OCI-LY3 (cell line): ENCODE measurements around the gene LRRC14B.

Experiments used
- H2AFZ ChIP-seq: fragments of 200-600, 300-600 bp; shearing (Covaris generic); 2 replicates; pipeline ENCODE4 v1.6.0; 2014; ENCODE audit warnings: antibody characterized with exemption, low read depth, low read length
- H3K27ac ChIP-seq: fragments of 200-600, 300-600 bp; sonication (generic); 2 replicates; pipeline ENCODE4 v1.5.1; 2014; ENCODE audit warnings: mild to moderate bottlenecking, low read length, moderate library complexity, mixed read lengths
- H3K27me3 ChIP-seq: fragments of 200-600, 300-600 bp; sonication (generic); 2 replicates; pipeline ENCODE4 v1.6.1; 2014; ENCODE audit warnings: low read depth, low read length, mixed read lengths
- H3K36me3 ChIP-seq: fragments of 200-600, 300-600 bp; sonication (generic); replicated peaks from 2 replicates; pipeline ENCODE3; 2014; ENCODE audit warnings: low read depth, low read length, mixed read lengths
- H3K4me1 ChIP-seq: fragments of 300-600, 200-600 bp; sonication (generic); 2 replicates; pipeline ENCODE4 v1.6.1; 2014; ENCODE audit warnings: low read length, mixed read lengths
- H3K4me2 ChIP-seq: fragments of 200-600, 300-600 bp; sonication (generic); 2 replicates; pipeline ENCODE4 v1.6.1; 2014; ENCODE audit warnings: low read length, mixed read lengths
- H3K4me3 ChIP-seq: fragments of 300-600, 200-600 bp; sonication (generic); 2 replicates; pipeline ENCODE4 v1.5.1; 2014; ENCODE audit warnings: antibody characterized with exemption, mild to moderate bottlenecking, low read length, moderate library complexity
- H3K79me2 ChIP-seq: fragments of 300-600, 200-600 bp; shearing (Covaris generic); 2 replicates; pipeline ENCODE4 v1.6.1; 2014; ENCODE audit warnings: mild to moderate bottlenecking, low read length, mixed read lengths
- H3K9ac ChIP-seq: fragments of 300-600, 200-600 bp; shearing (Covaris generic); 2 replicates; pipeline ENCODE4 v1.6.0; 2014; ENCODE audit warnings: mild to moderate bottlenecking, low read length, moderate library complexity
- H3K9me3 ChIP-seq: fragments of 200-600, 300-600 bp; shearing (Covaris generic); 2 replicates; pipeline ENCODE4 v1.6.1; 2014; ENCODE audit warnings: low read length, mixed read lengths; ENCODE audit not compliant: insufficient read depth
- H4K20me1 ChIP-seq: fragments of 200-600, 300-600 bp; sonication (generic); 2 replicates; pipeline ENCODE4 v1.6.1; 2016; ENCODE audit warnings: low read length, mixed read lengths; ENCODE audit not compliant: insufficient read depth
- CTCF ChIP-seq: fragments of 200-600, 300-600 bp; sonication (generic); IDR thresholded peaks from 2 replicates; pipeline ENCODE4 v1.5.1; 2014; ENCODE audit warnings: antibody characterized with exemption, low read length, low read depth
- EZH2phosphoT487 ChIP-seq: fragments of 200-600 bp; shearing (Covaris generic); IDR thresholded peaks from 2 replicates; pipeline ENCODE4 v1.6.1; 2018; ENCODE audit warnings: antibody characterized with exemption, mixed run types, low read depth

The LRRC14B gene

GRCh38 chr5:200985-201384, 9.7 kb downstream of the LRRC14B start:
- Histone ChIP-seq H3K4me2 (no peak overlapping the region), H3K27ac (no peak overlapping the region), H3K4me1 (no peaks in the 10 kb centered on the region)

DNA sequence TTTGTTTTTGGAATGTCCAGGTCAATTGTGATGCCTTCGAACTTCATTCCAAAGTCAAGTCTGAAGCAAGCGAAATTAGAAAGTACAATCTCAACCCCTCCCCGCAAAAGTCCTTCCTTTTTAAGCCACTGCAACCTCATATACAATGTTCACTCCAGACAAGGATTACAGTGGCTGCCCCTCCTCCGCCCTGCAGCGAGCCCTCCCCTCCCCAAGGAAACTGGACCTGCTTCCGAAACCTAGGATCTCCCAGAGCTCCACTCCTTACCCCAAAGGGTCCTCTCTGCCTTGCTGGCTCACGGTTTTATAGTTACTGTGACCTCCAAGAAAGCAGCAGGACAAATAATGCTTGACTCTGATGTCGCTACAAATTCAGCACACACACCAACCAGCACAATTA, 10.4 kb downstream of the LRRC14B start:
- no peak overlapping the region for H2AFZ ChIP-seq
- no peak overlapping the region for H3K4me3 ChIP-seq
- no peaks in the 10 kb centered on the region for H3K79me2 ChIP-seq
- H3K9ac ChIP-seq: no peak overlapping the region
- no peak overlapping the region for H3K4me2 ChIP-seq
- TF ChIP-seq EZH2phosphoT487 (no peak), CTCF (no peak)
- H3K27ac ChIP-seq: no peak overlapping the region
- H4K20me1 ChIP-seq: no peaks in the 10 kb centered on the region
- H3K36me3 ChIP-seq: peaks cover 2% of the 10 kb centered on the region
- H3K4me1 ChIP-seq: no peaks in the 10 kb centered on the region
- H3K9me3 ChIP-seq: no peaks in the 10 kb centered on the region
- no peaks in the 10 kb centered on the region for H3K27me3 ChIP-seq

More at GRCh38 chr5:200985-201384, 9.7 kb downstream of the LRRC14B start:
- Histone ChIP-seq H3K79me2 (no peaks in the 10 kb centered on the region), H3K36me3 (peaks cover 2% of the 10 kb centered on the region), H3K4me3 (no peak overlapping the region), H4K20me1 (no peaks in the 10 kb centered on the region), H3K27me3 (no peaks in the 10 kb centered on the region), H3K9me3 (no peaks in the 10 kb centered on the region), H3K9ac (no peak overlapping the region), H2AFZ (no peak overlapping the region)
- TF ChIP-seq CTCF (no peak), EZH2phosphoT487 (no peak)

GRCh38 chr5:203246-203930, 12.1 kb downstream of the LRRC14B start:
- no peak overlapping the region for H3K9ac ChIP-seq
- no peaks in the 10 kb centered on the region for H3K9me3 ChIP-seq
- no peak overlapping the region for H3K4me3 ChIP-seq
- H3K36me3 ChIP-seq: peaks cover 2% of the 10 kb centered on the region
- H3K27ac ChIP-seq: no peak overlapping the region
- no peak overlapping the region for H3K4me2 ChIP-seq
- H3K79me2 ChIP-seq: peaks cover 5% of the 10 kb centered on the region; the same call in 1 of the 2 replicates
- H3K4me1 ChIP-seq: no peaks in the 10 kb centered on the region
- peaks cover 3% of the 10 kb centered on the region; the same call in 1 of the 2 replicates for H4K20me1 ChIP-seq
- no peaks in the 10 kb centered on the region for H3K27me3 ChIP-seq
- TF ChIP-seq EZH2phosphoT487: no peak
- TF ChIP-seq CTCF: no peak
- H2AFZ ChIP-seq: no peak overlapping the region

DNA sequence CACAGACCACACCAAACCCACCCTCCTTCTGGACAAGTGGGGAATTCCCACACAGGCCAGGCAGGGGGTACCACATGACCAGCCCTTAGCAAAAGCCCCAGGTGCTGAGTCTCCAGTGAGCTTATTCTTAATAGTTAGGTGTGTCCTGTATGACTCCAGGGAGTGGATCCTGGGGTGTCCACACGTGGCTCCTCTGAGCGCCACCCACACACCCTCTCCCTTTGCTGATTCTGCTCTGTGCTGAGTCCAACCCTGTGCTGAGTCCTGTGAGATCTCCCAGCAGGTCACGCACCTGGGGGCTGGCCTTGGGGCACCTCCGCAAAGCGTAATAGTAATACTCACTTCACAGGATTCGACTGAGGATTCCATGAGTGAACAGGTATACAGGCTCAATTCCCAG, 12.7 kb downstream of the LRRC14B start:
- Histone ChIP-seq H3K27me3 (no peaks in the 10 kb centered on the region), H3K79me2 (peaks cover 8% of the 10 kb centered on the region; the same call in 1 of the 2 replicates), H3K36me3 (peaks cover 2% of the 10 kb centered on the region)

More for the DNA sequence above, 12.7 kb downstream of the LRRC14B start:
- no peak overlapping the region for H3K4me3 ChIP-seq
- TF ChIP-seq CTCF (no peak), EZH2phosphoT487 (no peak)
- no peaks in the 10 kb centered on the region for H3K9me3 ChIP-seq
- H3K9ac ChIP-seq: no peak overlapping the region
- H3K4me2 ChIP-seq: no peak overlapping the region
- no peak overlapping the region for H2AFZ ChIP-seq
- no peak overlapping the region for H3K27ac ChIP-seq
- H4K20me1 ChIP-seq: peaks cover 6% of the 10 kb centered on the region; the same call in 1 of the 2 replicates
- no peaks in the 10 kb centered on the region for H3K4me1 ChIP-seq
